Naive thymus-derived CD8-positive, alpha-beta T cell (primary cell): Measurements from ENCODE around the gene SNX7. TPM values are rescaled to one million over a fixed set of nuclear protein-coding genes. Genes with fewer than 3 reads are reported as not detected.

Experiments
- ATAC-seq, 2 donors: fragments of 150-1000 bp; cut with Tn5 transposase in 1 of 2; sonication (Bioruptor Pico), chemical (Tn5 transposase) in 1 of 2; 1 replicate in 1 of 2; 2 replicates in 1 of 2; pipeline ENCODE4 v1.10.0; 2021; ENCODE audit warnings: mild to moderate bottlenecking in 2 of 2, moderate library complexity in 2 of 2
- POLR2A ChIA-PET: fragments of 350-600 bp; sonication (Branson Sonifier 250); formaldehyde crosslinking; loops from one replicate; lab custom pipeline; 2021; ENCODE audit warnings: antibody characterized with exemption; lab: Charles Lee
- DNase-seq, 10 donors: peaks; one replicate each; pipeline versions ENCODE4 v3.0.0 to v3.0.0-alpha.2; 2020 to 2022
- H3K27ac Mint-ChIP-seq, 10 donors: one replicate each; pipeline ENCODE4 v1.8.0; 2020 to 2022; ENCODE audit warnings: mild to moderate bottlenecking in 10 of 10, mixed read lengths in 10 of 10, moderate library complexity in 4 of 10, inconsistent platforms in 1 of 10
- H3K27me3 Mint-ChIP-seq, 5 donors: one replicate each; pipeline ENCODE4 v1.8.0; 2021 to 2022; ENCODE audit warnings: mixed read lengths in 5 of 5
- H3K36me3 Mint-ChIP-seq, 3 donors: one replicate each; pipeline ENCODE4 v1.8.0; 2020 to 2022; ENCODE audit warnings: mixed read lengths in 3 of 3, mild to moderate bottlenecking in 2 of 3, inconsistent platforms in 1 of 3
- H3K4me1 Mint-ChIP-seq, 4 donors: one replicate each; pipeline ENCODE4 v1.8.0; 2021 to 2022; ENCODE audit warnings: mixed read lengths in 4 of 4
- H3K4me3 Mint-ChIP-seq, 10 donors: one replicate each; pipeline ENCODE4 v1.8.0; 2020 to 2022; ENCODE audit warnings: mild to moderate bottlenecking in 10 of 10, mixed read lengths in 10 of 10, moderate library complexity in 6 of 10, inconsistent platforms in 1 of 10
- H3K9me3 Mint-ChIP-seq, 9 donors: one replicate each; pipeline ENCODE4 v1.8.0; 2020 to 2022; ENCODE audit warnings: mixed read lengths in 9 of 9, mild to moderate bottlenecking in 3 of 9, inconsistent platforms in 1 of 9, moderate library complexity in 1 of 9
- polyA plus RNA-seq, 3 donors: library from polyadenylated mRNA; unstranded; fragments of 300-500 nt; fragmentation: Illumina TruSeq; gene quantifications; one replicate each; pipeline ENCODE4 v1.2.3, GENCODE V29; 2021
- total RNA-seq, 8 experiments: library from RNA in 2 of 8; stranded (reverse) in 2 of 8; gene quantifications; one replicate each; pipeline ENCODE4 v1.2.3 and lab custom pipeline; 2021 to 2026

Gene SNX7
- total and polyA plus RNA-seq, 5 experiments from 2014 or later, result 0.15 TPM; not detected in 4

DNA sequence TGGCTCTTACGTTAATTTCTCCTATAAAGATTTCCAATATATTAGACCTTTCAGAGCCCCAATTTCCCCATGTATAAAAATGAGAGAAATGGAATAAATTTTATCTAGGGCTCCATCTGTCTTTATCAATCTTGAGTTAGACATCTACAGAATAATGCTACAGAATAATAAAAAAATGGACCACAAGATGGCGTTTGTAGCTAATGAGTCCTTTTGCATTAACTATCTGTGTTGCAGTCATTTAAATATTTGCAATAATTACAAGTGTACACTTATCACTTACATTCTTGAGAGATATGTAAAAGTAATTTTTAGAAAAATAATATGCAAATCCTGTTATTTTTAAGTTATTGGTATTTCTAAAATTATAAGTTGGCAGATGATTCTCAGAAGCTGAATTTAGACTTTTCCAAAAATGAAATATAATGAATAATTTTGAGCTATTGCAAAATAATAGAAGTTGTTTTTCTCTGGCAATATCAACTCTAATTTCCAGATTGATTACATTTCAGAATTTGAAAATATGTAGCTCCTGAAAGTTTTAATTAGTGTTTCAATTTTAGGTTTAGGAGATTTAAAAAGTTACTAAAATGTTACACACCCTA, 87.7 kb downstream of the SNX7 start:
- POLR2A ChIA-PET, result no interaction called here
- Mint-ChIP-seq H3K27ac (no peak overlapping the region), H3K4me1 (no peaks in the 10 kb centered on the region), H3K9me3 (no peaks in the 10 kb centered on the region), H3K4me3 (no peak overlapping the region), H3K27me3 (peaks cover 0 to 8% (median 0%) of the 10 kb centered on the region in 5 donors), H3K36me3 (no peaks in the 10 kb centered on the region)
- peak in 3 of 10 donors; percentile 7 to 13 (median 11) for DNase-seq
- no peak for ATAC-seq

DNA sequence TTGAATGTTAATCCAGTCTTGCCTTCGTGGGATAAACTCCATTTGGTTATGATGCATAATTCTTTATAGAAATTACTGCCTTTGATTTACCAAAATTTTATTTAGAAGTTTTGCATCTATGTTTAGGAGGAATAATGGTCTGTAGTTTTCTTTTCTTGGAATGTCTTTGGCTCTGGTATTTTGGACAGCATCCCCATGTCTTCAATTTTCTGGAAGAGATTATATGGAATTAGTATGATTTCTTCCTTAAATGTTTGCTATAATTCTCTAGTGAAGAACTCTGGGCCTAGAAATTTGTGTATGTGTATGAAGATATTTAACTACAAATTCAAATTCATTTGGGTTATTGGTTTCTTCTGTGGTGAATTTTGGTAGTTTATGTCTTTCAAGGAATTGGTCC, 92.7 kb downstream of the SNX7 start:
- DNase-seq (no peak), ATAC-seq (no peak)
- Mint-ChIP-seq H3K27me3 (peaks cover 0 to 2% (median 0%) of the 10 kb centered on the region in 5 donors), H3K9me3 (no peaks in the 10 kb centered on the region), H3K36me3 (no peaks in the 10 kb centered on the region), H3K4me3 (no peak overlapping the region), H3K4me1 (no peaks in the 10 kb centered on the region), H3K27ac (peak overlapping the region in 1 of 10 donors; percentile 32)
- POLR2A ChIA-PET, result no interaction called here

GRCh38 chr1:98761219-98761865, 99.8 kb downstream of the SNX7 start:
- DNase-seq (no peak), ATAC-seq (no peak)
- H3K4me1 Mint-ChIP-seq, result peaks cover 0 to 3% (median 0%) of the 10 kb centered on the region in 4 donors
- no peak overlapping the region for H3K4me3 Mint-ChIP-seq
- no peak overlapping the region for H3K27ac Mint-ChIP-seq
- no peaks in the 10 kb centered on the region for H3K9me3 Mint-ChIP-seq
- POLR2A ChIA-PET, result no interaction called here
- no peaks in the 10 kb centered on the region for H3K36me3 Mint-ChIP-seq
- peaks cover 0 to 5% (median 0%) of the 10 kb centered on the region in 5 donors for H3K27me3 Mint-ChIP-seq

DNA sequence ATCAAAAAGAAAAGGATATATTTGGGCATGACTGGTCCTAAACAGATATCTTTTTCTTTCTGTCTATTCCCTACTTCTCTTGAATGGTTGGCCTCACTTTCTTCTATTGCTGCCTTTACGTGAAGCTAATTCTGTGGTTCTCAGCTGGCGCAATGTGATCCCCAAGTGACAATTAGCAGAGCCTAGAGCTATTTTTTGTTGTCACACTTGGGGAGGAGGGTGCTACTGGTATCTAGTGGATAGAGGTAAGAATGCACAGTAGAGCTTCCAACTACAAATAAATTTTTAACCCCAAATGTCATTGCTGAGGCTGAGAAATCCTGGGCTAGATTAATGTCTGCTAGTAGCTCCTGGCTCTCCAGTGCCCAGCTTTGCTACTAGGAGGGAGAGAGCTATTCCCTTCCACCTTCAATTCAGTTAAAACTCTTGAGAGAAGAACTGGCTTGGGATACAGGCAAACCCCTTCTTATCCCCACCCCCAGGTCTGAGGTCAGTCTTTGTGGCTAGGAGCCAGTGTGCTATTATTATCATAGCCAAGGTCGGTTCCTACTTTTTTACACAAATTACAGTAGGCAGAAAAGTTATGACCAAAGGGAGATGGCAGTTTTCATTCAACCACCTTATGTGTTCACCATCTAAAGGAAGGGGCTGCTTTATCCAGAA, 102.1 kb downstream of the SNX7 start:
- Mint-ChIP-seq H3K36me3 (no peaks in the 10 kb centered on the region), H3K27me3 (peaks cover 0 to 11% (median 0%) of the 10 kb centered on the region in 5 donors), H3K4me1 (peaks cover 0 to 3% (median 0%) of the 10 kb centered on the region in 4 donors), H3K4me3 (no peak overlapping the region), H3K27ac (no peak overlapping the region), H3K9me3 (no peaks in the 10 kb centered on the region)
- POLR2A ChIA-PET, result no interaction called here
- no peak for DNase-seq
- ATAC-seq, result no peak

DNA sequence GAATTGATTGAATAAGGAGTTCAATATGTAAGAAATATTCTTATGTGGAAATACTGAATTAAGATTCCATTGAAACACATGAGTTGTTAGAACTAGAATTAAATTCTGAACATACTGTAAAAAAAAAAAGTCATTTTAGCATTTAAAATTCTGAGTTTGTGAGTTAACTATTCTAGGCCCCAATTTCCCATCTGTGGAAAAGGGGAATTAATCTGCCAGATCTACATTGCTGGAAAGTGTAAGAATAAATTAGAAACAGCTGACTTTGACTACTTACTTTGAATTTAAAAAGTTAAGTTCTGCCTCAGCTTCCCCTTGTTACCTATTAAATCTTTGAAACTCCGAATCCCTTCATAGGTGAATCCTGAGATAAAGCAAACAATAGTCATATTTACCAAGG, 103.0 kb downstream of the SNX7 start:
- Mint-ChIP-seq H3K4me1 (peaks cover 0 to 3% (median 0%) of the 10 kb centered on the region in 4 donors), H3K9me3 (no peaks in the 10 kb centered on the region), H3K27me3 (peaks cover 0 to 11% (median 0%) of the 10 kb centered on the region in 5 donors), H3K27ac (no peak overlapping the region), H3K4me3 (no peak overlapping the region), H3K36me3 (no peaks in the 10 kb centered on the region)
- POLR2A ChIA-PET, result no interaction called here
- ATAC-seq (no peak), DNase-seq (no peak)

DNA sequence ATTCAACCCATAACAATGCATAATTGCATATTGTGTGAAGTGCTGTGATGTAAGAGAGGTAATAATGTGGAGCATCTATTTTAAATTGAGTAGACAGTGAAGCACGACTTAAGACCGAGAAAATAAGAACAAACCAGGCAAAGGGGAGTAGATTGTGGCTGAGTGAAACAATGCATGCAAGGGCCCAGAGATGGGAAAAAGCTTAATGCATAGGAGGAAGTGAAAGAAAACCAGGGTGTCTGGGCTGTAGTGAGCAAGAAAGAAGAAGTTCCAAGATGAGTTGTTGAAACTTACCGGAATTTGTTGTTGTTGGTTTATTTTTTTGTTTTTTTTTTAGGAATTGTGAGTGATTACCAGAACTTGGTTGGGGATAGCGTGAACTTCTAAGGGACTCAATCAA, 104.7 kb downstream of the SNX7 start:
- DNase-seq, result no peak
- no peaks in the 10 kb centered on the region for H3K9me3 Mint-ChIP-seq
- H3K4me1 Mint-ChIP-seq, result peaks cover 0 to 3% (median 0%) of the 10 kb centered on the region in 4 donors
- no peaks in the 10 kb centered on the region for H3K36me3 Mint-ChIP-seq
- H3K27me3 Mint-ChIP-seq, result peaks cover 0 to 16% (median 0%) of the 10 kb centered on the region in 5 donors
- no peak overlapping the region for H3K4me3 Mint-ChIP-seq
- no peak overlapping the region for H3K27ac Mint-ChIP-seq
- no peak for ATAC-seq
- POLR2A ChIA-PET, result no interaction called here

- DNase-seq (no peak), ATAC-seq (no peak)
- Mint-ChIP-seq H3K36me3 (no peaks in the 10 kb centered on the region), H3K4me1 (peaks cover 0 to 1% (median 0%) of the 10 kb centered on the region in 4 donors), H3K9me3 (no peaks in the 10 kb centered on the region), H3K27ac (no peak overlapping the region), H3K27me3 (peaks cover 0 to 16% (median 0%) of the 10 kb centered on the region in 5 donors), H3K4me3 (no peak overlapping the region)
- POLR2A ChIA-PET, result no interaction called here
Observed at GRCh38 chr1:98769162-98769561, 107.6 kb downstream of the SNX7 start.

DNA sequence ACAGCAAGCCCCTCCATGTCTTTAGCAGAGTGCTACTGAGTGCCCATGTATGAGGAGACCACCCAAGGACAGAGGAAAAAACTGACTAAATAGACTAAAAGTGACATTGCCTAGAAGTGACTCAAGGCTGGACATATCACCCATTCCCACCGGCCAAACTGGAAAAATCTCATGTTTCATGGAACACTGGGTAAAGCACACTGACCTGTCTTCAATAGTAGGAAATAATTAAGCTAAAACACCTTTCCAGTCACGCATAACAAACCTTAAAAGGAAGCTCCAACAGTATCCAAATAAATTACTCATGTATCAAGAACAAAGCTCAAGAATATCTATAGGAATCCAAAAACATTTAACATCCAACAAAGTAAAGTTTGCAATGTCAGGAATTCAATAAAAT, 120.4 kb downstream of the SNX7 start:
- no peak for DNase-seq
- ATAC-seq, result no peak
- Mint-ChIP-seq H3K36me3 (peaks cover 0 to 22% (median 15%) of the 10 kb centered on the region in 3 donors), H3K27ac (no peak overlapping the region), H3K4me1 (no peaks in the 10 kb centered on the region), H3K9me3 (peaks cover 3 to 30% (median 15%) of the 10 kb centered on the region in 9 donors), H3K4me3 (no peak overlapping the region), H3K27me3 (peaks cover 4 to 17% (median 11%) of the 10 kb centered on the region in 5 donors)
- POLR2A ChIA-PET, result no interaction called here

GRCh38 chr1:98783821-98784220, 122.3 kb downstream of the SNX7 start:
- peaks cover 3 to 30% (median 16%) of the 10 kb centered on the region in 9 donors for H3K9me3 Mint-ChIP-seq
- POLR2A ChIA-PET, result no interaction called here
- H3K27ac Mint-ChIP-seq, result no peak overlapping the region
- peaks cover 0 to 22% (median 15%) of the 10 kb centered on the region in 3 donors for H3K36me3 Mint-ChIP-seq
- peaks cover 2 to 12% (median 7%) of the 10 kb centered on the region in 5 donors for H3K27me3 Mint-ChIP-seq
- DNase-seq (no peak), ATAC-seq (no peak)
- H3K4me3 Mint-ChIP-seq, result no peak overlapping the region
- H3K4me1 Mint-ChIP-seq, result no peaks in the 10 kb centered on the region

GRCh38 chr1:98791498-98791897, 130.0 kb downstream of the SNX7 start:
- no peak for ATAC-seq
- H3K9me3 Mint-ChIP-seq, result peaks cover 0 to 9% (median 4%) of the 10 kb centered on the region in 9 donors
- H3K4me1 Mint-ChIP-seq, result peaks cover 0 to 15% (median 4%) of the 10 kb centered on the region in 4 donors
- H3K27ac Mint-ChIP-seq, result no peak overlapping the region
- no peak overlapping the region for H3K4me3 Mint-ChIP-seq
- peaks cover 0 to 6% (median 0%) of the 10 kb centered on the region in 5 donors for H3K27me3 Mint-ChIP-seq
- peaks cover 0 to 4% (median 0%) of the 10 kb centered on the region in 3 donors for H3K36me3 Mint-ChIP-seq
- no peak for DNase-seq
- POLR2A ChIA-PET, result no interaction called here

- peaks cover 6 to 21% (median 9%) of the 10 kb centered on the region in 4 donors for H3K4me1 Mint-ChIP-seq
- ATAC-seq, result no peak
- H3K4me3 Mint-ChIP-seq, result no peak overlapping the region
- H3K36me3 Mint-ChIP-seq, result no peaks in the 10 kb centered on the region
- H3K27me3 Mint-ChIP-seq, result peaks cover 0 to 3% (median 0%) of the 10 kb centered on the region in 5 donors
- H3K27ac Mint-ChIP-seq, result no peak overlapping the region
- H3K9me3 Mint-ChIP-seq, result peaks cover 0 to 4% (median 0%) of the 10 kb centered on the region in 9 donors
- no peak for DNase-seq
- POLR2A ChIA-PET, result no interaction called here
Observed at GRCh38 chr1:98792123-98792522, 130.6 kb downstream of the SNX7 start.

DNA sequence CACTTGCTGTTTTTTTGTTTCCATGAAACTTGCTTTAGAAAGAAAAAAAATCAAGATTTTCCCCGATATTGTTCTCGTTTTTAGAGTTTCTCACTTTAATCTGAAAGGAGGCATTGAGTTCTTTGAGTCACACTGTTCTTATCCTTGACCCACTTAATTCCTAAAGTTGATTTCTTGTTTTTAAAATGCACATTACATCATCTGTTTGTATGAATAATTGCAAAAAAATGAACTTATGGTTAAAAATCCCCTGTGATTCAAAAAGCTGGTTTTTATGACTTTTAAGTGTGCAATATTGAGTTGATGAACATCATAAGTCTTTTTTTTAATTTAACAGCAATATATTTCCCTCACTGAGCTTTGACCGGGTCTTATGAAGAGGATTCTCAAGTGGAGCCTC, 131.6 kb downstream of the SNX7 start:
- H3K4me3 Mint-ChIP-seq, result no peak overlapping the region
- peaks cover 0 to 4% (median 0%) of the 10 kb centered on the region in 9 donors for H3K9me3 Mint-ChIP-seq
- H3K27ac Mint-ChIP-seq, result no peak overlapping the region
- no peak for ATAC-seq
- no peaks in the 10 kb centered on the region for H3K36me3 Mint-ChIP-seq
- H3K4me1 Mint-ChIP-seq, result peaks cover 12 to 31% (median 19%) of the 10 kb centered on the region in 4 donors
- POLR2A ChIA-PET, result interaction anchor here (1.9 kb wide), 1 partner anchor 78 kb away, joined by 10 read pairs; no protein-coding TSS in a partner anchor
- no peak for DNase-seq
- peaks cover 0 to 3% (median 0%) of the 10 kb centered on the region in 5 donors for H3K27me3 Mint-ChIP-seq
